Hematopoietic multipotent progenitor cell treated with erythropoietin and hydrocortisone succinate and interleukin-3 and kit ligand, for 8 days (in vitro differentiated cells): Measurements from ENCODE around the gene CEACAM20.
"Not testable (repeated sequence)": the region's sequence is repeated elsewhere in the genome, so short reads cannot be mapped to it uniquely, and the experiment has no call there.

Source experiments
- DNase-seq: peaks from one replicate; pipeline ENCODE4 v3.0.0-alpha.2; 2015

The CEACAM20 gene

DNA sequence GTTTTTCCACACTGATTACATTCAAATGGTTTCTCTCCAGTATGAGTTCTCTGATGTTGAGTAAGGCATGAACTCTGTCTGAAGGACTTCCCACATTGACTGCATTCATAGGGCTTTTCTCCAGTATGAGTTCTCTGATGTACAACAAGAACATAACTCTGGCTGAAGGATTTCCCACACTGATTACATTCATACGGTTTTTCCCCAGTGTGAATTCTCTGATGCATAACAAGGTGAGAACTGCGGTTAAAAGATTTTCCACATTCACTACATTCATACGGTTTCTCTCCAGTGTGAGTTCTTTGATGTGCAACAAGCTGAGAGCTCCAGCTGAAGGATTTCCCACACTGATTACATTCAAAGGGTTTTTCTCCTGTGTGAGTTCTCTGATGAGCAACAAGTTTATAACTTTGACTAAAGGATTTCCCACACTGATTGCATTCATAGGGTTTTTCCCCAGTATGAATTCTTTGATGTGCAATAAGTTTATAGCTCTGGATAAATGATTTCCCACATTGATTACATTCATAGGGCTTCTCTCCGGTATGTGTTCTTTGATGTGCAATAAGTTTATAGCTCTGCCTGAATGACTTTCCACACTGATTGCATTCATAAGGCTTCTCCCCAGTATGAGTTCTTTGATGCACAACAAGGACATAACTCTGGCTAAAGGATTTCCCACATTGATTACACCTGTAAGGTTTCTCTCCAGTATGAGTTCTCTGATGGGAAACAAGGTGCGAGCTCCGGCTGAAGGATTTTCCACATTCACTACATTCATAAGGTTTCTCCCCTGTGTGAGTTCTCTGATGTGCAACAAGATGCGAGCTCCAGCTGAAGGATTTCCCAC, 52.7 kb downstream of the CEACAM20 start:
- DNase-seq: peak; percentile 32

DNA sequence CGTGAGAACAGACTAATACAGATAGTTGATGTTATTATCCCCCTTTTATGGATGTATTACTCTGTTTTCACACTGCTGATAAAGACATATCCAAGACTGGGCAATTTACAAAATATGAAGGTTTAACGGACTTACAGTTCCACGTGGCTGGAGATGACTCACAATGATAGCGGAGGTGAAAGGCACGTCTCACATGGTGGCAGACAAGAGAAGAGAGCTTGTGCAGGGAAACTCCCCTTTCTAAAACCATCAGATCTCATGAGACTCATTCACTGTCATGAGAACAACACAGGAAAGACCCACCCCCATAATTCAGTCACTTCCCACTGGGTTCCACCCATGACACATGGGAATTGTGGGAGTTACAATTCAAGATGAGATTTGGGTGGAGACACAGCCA, 60.7 kb downstream of the CEACAM20 start:
- not testable (repeated sequence) for DNase-seq

DNA sequence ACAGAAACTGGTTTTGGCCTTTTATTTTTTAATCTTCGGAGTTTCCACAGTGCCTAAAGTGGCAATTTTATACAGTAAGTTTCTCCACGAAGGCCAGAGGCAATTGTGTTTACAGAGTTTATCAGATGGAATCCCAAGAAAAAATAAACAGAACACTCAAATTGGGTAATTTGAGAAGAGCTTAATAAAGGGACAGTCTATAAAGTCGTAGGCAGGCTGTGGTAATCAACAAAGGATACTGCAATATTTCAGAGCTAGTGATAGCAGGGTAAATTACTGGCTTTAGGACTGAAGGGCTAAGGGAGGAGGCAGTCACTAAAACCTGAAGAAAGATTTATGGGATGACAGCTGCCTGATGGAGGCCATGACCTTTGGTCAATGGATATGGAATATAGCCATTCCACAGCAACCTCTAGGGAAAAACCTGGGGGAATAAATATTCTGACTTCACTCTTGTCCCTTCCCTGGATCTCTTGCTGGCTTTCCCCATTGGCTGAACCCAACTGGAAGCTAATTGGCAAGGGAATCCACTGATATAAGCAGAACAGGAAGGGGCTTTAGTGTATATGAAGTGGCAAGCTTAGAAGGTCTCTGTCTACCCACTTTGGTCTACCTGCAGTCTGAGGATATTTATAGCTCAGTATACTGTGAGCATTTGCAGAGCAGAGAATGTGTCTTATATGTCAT, 66.7 kb downstream of the CEACAM20 start:
- DNase-seq: not testable (repeated sequence)
